ENCODE data around the gene TNNC1.
A peak's percentile ranks its signal among the peaks of the same experiment; 100 is the strongest.

Gene TNNC1

DNA sequence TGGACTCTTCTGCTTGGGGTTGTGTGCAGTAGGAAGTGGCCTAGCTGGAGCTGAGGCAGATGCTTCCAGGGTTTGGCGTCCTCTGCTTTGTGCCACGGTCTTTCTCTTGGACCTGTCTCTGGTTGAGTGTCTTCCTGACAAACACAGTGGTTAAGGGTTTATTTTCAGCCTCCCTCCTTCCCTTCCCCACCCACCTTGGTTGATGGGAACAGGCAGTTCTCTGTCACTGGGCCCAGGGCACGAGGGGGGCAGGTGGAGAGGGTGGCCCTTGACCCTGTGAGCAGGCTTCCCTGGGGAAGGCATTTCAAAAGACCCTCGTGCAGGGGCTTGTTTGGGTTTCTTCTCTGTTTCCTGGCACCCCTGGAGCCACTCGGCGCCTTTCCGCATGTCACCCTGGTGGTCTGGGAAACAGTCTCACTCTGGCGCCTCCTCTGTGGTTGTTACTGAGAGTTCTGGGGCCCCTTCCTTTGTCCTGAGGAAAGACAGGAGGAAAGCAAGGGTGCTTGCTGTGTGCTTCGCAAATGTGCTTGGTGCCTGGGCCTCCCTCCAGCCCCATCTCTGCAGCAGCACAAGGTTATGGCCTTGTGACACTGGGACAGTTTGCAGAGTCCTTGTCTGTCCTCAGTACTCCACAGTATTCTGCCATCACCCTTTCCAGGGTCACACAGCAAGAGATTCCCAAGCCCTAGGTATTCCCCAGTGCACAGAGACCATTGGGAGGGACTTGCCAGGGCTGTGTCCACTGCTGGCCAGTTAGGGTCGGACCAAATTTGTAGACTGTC lies 31.0 kb upstream of the TNNC1 start:
- no peak for DNase-seq (ENCODE audit: low read depth in 2 of 2)

DNA sequence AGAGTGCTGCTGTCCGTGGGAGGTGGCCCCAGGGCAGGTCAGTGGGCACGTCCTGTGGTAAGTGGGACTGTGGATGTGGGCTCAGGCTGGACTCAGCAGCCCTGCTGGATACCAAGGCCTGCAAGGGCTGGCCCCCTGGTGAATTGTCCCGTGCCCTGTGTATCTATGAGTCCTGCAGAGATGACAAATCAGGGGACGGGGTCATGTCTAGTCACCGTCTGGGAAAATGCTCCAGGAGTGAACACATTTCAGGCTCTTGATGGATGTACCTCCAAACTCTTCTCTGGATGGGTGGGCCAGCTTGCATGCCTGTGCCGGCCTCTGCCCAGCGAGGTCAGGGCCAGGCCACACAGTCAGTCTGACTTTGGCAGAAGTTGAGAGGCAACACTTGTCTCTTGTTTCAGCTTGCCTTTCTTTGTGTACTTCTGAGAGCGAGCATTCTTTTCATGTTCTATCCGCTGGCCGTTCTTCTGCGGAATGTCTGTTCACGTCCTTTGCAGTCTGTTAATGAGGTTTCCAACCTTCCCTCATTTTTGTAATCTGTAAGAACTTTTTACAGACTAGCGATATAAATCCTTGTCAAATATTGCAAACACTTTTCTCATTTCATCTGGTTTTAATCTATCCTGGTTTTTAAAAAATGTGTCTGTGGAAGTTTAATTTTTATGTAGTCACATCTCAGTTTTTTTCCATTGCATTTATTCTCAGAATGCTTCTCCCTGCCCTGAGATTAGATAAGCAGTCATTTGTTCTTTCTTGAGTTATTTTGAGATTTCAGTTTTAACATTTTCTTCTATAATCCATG lies 29.9 kb upstream of the TNNC1 start:
- no peak for DNase-seq (ENCODE audit: low read depth in 2 of 2)

DNA sequence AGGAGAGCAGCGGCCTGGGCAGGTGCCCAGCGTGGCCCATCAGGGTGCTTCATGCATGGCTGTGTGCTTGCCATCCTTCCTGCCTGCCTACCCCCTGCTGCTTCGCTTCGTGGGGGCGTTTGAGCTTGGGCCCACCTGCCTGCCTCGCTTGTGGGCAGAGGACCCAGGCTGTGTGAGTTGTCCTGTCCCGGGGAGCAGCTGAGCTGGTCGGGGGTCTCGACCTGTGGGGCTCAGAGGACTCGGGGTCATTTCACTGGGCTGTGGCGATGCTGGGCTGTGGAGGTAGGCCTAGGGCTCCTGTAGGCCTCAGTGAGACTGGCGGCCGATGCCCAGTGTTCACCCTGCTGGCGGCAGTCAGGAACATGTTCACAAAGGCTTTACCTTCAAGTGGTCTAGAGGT lies 29.2 kb upstream of the TNNC1 start:
- no peak for DNase-seq (ENCODE audit: low read depth in 2 of 2)

DNA sequence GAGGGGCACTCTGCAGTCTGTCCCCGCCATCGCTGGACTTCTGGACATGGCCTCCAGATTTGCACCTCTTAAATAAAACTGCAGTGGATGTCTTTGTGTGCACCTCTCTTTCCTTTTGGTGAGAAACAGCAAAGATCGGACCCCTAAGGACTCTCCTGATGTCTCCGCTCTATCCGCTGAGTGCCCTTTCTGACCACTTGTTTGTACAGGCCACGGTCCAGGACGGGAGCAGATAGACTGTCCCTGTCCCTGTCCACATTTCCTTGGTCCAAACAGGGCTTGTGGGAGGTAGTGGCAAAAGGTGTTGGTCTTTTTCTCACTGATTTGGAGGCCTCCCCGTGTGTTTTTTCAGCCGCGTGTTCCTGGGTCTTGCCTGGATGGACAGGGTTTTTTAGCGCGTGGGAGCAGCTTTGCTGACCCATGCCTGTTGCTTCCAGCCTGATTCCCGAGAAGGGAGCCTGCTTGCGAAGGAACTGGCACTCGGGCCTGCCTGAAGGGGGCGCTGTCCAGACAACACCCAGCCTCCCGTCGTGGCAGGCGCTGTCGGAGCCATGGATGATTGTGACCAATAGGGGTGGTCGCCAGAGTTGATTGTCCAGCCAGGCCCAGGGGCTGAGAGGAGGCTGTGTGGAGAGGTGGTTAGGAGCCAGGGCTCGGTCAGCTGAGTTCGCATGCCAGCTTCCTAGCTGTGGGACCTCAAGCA lies 28.1 kb upstream of the TNNC1 start:
- DNase-seq (ENCODE audit: low read depth in 2 of 2) = peak; percentile 17 to 27

DNA sequence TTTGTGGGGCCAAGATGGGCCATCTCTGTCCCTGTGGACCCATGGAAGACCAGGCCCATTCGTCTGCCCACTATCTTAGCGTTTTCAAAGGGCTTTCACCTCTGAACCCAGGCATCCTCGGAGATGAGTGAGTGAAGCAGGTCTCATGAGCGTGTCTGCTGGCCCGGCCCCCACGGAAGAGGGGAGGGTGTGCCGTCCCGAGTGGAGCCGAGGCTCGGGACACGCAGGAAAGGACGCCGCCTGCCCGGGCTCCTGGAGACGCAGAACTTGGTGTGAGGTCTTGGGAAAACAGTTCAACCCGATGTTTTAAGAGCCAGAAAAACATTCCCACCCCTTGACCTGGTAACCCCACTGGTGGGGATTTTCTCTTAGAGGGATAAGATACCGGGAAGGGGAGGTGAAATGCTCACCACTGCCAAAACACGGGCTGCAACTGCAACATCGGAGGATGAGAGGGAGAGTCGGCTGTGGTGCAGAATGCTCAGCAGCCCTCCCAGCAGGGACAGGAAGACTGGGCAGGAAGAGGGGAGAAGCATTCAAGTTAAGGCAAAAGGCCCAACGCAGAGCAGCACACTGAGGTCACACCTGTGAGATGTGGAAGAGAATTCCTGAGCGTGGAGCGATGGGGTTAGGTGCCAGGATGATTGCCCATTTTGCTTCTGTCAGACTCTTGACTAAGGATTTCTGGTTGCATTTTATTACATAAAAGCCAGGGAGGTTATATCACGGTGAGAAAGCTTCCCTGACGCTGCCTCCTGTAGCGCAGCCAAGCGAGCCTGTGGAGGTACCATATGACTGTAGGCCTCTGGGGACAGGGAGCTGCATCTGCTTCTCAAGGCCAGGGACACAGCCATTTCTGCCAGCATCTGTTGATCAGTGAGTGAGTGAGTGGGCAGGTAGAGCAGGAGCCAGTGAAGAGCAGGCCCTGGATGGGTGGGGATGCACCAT lies 27.2 kb upstream of the TNNC1 start:
- DNase-seq (ENCODE audit: low read depth in 2 of 2) = no peak

DNA sequence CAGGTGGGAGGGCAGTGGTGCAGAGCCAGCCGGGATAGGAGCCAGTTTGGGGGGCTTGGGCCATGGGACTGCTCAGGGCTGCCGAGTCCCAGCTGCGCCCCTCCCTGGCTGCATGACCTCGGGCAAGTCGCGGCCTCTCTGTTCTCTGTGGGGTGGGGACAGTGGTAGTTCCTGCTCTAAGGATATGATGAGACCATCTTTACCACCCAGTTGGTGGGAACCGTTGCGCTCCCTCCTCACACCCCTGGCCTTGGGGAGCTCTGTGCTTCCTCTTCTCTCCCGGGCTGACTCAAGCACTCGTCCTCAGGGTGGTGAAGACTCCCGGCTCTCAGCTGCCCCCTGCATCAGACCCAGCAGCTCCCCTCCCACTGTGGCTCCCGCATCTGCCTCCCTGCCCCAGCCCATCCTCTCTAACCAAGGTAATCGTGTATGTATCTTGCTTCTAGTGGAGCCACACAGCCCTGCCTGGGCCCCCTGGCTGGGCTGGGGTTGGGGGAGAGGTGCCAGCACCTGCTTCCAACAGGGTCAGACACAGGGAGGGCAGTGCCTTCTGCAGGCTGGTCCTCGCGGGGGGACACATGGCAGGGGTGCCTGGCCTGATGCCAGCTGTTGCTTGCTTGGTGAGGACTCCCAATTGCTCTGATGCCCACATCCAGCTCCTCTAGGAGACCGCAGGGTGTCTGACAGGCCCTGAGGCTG lies 26.2 kb upstream of the TNNC1 start:
- DNase-seq (ENCODE audit: low read depth in 2 of 2) = no peak

DNA sequence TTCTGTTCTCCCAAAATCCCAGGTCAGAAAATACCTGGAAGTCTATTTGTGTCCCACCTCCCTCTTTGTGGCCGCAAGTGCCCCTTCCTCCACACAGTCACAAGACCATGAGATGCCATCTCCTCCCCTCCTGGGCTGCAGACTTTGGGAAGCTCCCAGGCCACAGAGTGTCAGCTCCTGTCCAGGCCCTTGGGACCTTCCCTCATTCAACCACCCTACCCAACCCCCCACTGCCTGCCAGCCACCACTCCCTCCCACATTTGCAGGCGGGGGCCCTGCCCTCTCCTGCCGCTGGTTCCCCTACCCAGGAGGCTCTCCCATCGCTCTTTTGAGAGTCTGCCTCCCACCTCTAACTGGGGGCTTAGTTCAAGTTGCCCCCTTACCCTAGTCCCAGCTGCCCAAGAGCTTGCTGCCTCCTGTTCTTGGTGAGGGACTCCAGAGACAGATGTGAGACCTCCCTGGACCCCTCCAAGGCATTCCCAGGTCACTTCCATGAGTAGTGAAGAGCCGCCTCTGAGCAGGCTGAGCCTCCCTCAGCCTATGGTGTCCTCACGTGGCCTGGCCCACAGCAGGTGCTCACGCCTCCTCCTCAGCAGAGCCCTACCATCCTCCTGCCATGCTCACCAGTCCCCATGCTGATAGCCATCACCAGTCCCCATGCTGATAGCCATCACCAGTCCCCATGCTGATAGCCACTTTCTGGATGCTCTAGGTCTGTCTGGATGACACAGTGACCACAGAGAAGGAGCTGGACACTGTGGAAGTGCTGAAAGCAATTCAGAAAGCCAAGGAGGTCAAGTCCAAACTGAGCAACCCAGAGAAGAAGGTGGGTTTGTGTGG lies 25.4 kb upstream of the TNNC1 start:
- no peak for DNase-seq (ENCODE audit: low read depth in 2 of 2)

DNA sequence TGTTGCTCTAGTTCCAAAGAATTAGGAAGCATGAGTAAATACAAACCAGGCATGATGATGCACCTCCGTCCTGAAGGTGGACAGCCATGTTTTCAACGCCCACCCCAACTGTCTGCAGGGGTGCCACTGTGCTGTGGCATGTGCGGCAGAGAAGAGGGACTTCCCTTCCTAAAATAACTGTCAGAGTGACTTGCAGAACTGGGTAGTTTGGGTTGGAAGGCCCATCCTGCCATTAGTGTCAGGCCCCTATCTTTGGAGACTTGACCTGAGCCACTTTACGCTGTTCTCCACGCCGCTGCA lies 23.9 kb upstream of the TNNC1 start:
- DNase-seq (ENCODE audit: low read depth in 2 of 2) = no peak

DNA sequence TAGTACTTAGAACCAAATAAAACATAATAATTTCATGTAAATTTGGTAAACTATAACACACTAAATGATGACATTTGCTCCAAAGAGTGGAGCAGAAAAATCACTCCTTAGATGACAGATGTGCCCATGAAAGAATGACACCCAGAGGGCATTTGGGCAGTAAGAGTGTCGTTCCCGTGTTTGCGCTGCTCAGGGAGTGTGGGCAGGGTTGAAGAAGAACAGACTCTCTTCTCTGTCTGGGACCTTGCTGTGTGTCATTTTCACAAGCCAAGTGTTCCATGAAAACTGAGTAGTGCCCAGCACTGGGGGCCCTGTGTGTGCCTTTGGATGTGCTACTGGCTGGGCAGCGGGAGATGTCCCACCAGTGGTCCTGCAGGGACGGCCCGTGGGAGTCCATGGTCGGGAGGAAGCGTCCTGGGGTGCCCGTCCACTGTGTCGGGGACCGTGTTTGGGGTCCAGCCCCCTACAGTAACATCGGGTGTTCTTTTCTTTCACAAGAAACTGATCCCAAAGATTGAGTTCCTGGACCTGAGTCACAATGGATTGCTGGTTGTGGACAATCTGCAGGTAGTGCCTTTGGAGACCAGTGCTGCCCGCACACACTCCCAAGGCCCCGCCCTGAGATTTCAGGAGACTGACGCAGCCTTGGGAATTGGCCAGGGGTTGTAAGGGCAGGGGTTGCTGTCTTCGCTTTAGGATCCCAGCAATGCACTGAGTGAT lies 23.4 kb upstream of the TNNC1 start:
- DNase-seq (ENCODE audit: low read depth in 2 of 2) = no peak

DNA sequence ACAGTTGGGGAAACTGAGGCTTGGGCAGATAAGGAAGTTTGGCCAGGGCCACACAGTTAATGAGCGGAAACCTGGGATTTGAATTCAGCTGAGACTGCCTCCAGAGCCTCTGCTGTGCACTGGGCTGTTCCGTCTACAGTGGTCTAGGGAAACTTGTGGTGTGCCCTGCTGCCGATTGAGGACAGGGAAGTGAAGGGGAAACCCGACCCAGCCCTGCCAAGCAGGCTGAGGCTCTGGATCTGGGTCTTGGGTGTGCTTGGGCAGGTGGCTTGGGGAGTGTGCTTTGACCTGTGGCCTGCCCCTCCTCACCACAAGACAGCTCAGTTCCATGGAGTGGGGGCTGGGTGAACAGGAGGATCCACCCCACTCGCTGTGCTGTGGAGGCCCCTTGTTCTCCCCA lies 19.2 kb upstream of the TNNC1 start:
- DNase-seq (ENCODE audit: low read depth in 2 of 2) = no peak

DNA sequence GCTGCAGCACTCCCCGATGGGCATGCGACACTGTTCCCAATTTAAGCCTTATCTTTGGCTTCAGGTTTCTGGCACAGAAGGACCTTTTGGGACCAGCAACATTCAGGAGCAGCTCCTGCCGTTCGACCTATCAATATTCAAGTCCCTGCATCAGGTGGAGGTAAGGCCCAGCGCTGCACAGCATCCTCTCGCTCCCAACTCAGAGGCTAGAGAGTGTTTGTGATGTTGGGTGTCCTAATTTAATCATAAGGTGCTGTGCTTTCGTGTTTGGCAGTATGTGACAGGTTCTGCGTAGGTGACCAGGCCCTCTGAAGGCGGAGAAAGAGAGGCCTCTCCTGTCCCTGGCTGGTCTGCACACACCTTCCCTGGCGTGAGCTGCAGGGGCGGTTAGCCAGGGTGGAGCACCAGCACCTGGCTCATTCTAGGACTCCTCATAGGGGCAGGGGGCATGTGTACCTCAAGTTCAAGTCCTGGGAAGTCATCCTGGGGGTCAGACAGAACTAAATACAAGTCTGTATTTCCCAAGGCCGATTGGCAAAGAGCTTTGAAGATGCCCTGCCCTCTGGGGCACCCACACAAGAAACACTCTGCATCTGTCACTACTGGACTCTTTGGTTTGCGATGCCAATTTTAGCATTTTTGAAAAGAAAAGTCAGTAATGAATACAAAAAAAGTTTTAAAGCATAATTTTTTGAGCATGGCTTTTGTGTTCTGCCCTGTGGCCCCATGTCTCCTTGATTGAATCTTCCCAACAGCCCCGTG lies 18.6 kb upstream of the TNNC1 start:
- no peak for DNase-seq (ENCODE audit: low read depth in 2 of 2)

DNA sequence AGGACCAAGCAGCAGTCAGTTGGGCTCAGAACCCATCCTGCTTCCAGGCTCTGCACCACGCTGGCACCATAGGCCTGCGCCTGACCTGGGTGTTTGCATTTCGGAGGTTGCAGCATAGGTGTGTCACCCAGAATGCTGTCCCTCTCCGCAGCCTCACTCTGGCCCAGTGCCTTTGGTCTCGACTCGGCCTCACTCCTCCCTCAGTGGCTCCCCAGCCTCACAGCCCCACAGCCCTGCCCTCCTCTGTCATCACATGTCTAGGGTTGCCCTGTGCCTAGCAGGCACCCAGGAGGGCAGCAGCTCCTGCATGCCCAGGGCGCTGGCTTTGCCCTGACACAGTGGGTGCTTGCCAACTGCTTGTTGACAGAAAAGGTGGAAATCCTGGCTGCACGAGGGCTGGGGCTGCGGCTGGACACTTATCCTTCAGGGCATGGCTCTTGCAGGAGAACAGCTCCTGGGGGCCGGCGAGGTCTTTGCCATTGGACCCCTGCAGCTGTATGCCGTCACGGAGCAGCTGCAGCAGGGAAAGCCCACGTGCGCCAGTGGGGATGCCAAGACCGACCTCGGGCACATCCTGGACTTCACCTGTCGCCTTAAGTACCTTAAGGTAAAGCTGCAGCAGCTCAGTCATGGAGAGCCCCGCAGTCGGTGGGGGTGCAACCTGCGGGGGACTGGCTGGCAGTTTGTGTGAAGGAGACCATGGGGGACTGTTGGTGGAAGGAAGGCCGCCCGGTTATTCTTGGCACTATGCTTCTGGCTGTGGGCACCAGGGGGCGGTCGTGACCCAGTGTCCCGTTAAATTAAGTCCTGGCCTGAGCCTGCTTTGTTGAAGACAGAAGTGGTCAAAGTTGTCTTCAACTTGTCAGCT lies 17.8 kb upstream of the TNNC1 start:
- DNase-seq (ENCODE audit: low read depth in 2 of 2) = peak in 1 of 2 donors; percentile 31

DNA sequence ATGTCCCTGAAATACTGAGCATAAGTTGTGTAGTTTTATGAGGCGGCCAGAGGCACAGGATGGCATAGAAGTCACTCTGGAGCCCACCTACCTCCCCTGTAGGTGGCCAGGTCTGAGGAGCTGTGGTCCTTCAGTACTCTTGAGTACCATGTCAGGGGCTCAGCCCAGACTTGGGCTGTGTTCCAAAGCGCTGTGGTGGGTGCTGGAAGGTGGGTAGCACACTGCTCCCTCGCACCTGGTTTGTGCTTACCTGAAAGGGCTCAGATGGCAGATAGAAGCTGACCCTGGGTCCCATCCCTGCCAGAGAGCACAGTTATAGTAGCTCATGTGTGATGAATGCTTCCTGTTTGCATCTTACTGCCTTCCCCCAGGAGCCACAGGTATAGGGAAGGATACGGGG lies 17.1 kb upstream of the TNNC1 start:
- no peak for DNase-seq (ENCODE audit: low read depth in 2 of 2)

DNA sequence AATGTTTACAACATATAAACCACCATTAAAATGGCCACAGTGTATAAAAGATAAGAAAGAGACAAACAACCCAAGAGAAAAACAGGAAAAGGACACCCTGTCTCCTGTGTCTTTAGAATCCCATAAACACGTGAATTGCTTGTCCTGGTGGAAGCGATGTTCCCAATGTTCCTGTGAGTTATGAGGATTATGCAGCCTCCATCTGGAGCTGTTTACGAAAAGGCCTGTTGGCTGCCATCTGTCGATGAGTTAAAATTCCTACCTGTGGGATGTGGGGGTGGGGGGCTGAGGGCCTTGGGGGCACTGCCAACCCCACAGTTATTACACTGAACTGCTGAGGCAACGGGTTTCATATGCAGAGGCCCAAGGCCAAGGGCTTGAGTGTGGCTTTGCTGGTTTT lies 15.2 kb upstream of the TNNC1 start:
- no peak for DNase-seq (ENCODE audit: low read depth in 2 of 2)

DNA sequence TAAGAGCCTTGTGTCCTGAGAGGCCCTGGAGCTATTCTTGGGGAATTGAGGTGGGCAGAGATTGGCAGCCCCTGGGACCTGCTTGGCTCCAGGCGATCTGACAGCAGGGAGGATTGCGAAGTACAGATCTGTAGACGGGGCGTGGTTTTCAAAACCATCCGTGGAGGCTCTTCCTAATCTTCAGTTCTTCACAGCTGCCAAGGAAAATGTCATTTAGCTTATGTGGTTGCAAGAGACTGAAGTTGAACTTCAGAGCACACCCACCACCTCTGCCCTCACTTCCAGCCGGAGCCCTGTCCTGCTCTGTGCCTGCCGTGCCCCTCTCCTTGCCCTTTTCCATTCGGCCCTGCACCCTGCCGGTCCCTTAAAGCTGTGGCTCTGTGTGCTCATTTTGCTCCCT lies 14.5 kb upstream of the TNNC1 start:
- DNase-seq (ENCODE audit: low read depth in 2 of 2) = no peak

DNA sequence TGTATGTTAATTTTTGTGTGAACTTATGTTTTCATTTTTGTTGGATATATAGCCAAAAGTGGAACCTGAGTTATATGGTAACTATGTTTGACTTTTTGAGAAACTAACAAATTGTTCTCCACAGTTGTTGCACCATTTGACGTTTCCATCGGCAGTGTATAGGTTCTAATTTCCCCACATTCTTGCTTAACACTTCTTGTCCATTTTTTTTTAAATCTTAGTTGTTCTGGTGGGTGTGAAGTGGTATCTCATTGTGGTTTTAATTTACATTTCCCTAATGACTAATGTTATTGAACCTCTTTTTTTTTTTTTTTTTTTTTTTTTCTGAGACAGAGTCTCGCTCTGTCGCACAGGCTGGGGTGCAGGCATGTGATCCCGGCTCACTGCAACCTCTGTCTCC lies 9.6 kb upstream of the TNNC1 start:
- DNase-seq (ENCODE audit: low read depth in 2 of 2) = no peak

DNA sequence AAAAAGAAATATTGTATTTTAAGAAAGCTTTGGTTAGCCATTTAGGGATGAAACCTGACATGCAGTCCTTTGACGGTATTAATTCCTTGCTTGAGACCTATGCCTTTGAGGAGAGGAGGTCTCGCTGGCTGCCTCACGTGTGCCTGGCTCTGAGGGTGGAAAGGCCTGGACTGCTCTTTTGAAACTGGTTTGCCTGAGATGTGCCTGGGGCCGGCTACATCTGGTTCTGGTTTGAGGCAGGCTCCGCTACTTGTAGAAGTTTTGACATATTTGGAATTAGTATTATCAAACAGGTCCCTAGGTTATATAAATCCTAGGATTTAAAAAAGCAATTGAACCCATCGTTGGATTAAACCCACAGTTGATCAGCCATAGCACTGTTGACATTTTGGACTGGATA lies 8.0 kb upstream of the TNNC1 start:
- DNase-seq (ENCODE audit: low read depth in 2 of 2) = no peak
